DMS153 treated with DMSO at 0.1 percent for 48 hours (cell line): ENCODE results near the gene PTPRE.

Source experiments
- DNase-seq: peaks from one replicate; lab custom pipeline; 2025; ENCODE audit not compliant: unreplicated experiment; lab: John Stamatoyannopoulos, UW

The PTPRE gene

DNA sequence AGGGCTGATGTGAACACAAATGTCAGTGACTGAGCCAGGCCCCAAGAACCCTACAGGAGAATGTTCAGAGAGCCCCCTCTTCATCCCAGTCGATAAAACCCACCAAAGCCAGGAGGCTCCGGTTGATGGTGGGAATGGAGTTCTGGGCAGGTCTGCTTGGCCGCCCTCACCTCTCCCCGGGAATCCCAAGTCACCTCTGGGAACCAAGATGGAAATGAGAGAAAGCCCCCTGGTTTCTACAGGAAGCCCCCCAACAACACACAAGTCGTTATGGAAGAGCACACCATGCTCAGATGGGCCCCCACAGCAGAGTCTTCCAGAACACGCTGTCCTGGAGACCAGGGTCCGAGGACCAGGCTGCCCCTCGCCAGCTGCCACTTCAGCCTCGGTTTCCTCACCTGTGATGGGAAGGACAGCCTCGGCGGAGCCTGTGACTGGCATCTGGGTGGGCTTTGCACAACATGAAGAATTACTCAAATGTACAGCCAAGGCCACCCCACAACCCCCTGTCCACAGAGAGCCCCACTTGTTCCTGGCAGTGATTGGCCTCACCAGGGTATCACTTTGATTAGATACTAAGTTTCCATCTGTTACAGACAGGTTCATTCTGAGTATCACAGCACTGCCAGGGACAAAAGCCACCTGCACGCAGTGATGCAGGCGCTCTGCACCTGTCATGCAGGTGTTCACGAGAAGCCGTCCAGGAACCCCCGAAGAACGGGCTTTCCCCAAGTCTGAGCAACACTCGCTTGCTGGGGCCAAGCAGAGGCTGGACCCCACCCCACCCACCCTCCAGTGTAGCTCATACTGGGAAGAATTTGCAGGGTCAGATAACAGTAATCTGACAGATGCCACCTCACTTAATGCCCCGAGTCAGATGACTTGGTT lies 161.7 kb downstream of the PTPRE start:
- DNase-seq: no peak

DNA sequence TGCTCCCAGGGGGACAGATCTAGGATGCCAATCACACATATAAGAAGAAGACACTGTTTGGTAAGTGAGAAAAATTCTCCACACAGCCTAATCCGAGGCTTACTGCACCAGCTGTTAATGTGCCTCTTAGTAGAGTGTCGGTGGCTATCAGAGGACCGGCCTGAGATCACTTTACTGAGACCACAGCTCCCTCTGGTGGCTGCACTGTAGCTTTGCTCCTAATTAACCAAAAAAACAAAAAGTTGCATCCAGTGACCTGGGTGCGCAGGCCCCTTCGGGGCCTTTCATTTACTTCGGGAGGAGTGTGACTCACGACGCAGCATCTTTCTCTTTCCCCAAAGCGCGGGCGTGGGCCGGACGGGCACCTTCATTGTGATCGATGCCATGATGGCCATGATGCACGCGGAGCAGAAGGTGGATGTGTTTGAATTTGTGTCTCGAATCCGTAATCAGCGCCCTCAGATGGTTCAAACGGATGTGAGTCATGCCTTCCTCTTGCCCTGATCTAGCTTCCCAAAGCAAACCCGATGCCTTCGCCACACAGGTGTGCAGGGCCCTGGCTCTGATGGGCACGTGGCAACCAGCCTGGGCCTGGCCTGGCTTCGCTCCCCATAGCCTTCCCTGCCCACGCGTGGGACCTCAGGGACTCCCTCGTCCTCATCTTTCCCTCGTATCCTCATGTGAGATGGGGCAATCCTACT lies 162.6 kb downstream of the PTPRE start:
- peak; percentile 54 for DNase-seq

DNA sequence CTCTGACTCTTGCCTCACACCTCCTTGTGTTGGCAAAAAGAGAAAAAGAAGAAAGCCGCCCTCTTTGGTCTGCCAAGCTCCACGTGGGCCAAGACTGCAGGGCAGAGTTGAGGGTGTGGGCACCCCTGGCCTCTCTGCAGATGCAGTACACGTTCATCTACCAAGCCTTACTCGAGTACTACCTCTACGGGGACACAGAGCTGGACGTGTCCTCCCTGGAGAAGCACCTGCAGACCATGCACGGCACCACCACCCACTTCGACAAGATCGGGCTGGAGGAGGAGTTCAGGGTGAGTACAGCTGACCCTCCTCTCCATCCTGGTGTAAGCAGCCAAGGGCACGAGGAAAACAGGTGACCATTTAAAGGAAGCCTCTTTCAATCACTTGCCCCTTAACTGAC lies 163.3 kb downstream of the PTPRE start:
- no peak for DNase-seq

- no peak for DNase-seq
Measured at GRCh38 chr10:128070721-128071416, 164.0 kb downstream of the PTPRE start.

DNA sequence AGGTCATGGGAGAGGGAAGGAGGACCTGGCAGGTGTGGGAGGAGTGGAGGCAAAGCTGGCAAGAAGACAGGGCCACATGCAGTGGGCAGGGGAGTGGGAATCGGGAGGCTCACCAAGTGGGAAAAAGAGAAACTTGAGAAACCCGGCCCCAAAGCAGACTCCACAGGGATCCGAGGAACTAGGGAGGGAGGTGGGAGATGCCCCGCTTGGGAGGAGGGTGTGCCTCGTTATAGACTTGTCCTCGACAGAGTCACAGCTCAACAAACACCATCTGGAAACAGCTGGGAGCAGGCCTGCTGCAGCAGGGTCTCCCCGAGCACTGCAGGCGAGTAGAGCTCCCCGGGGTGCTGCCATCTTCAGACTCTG lies 164.5 kb downstream of the PTPRE start:
- no peak for DNase-seq

GRCh38 chr10:128072046-128072445 lies 165.1 kb downstream of the PTPRE start:
- DNase-seq: no peak

DNA sequence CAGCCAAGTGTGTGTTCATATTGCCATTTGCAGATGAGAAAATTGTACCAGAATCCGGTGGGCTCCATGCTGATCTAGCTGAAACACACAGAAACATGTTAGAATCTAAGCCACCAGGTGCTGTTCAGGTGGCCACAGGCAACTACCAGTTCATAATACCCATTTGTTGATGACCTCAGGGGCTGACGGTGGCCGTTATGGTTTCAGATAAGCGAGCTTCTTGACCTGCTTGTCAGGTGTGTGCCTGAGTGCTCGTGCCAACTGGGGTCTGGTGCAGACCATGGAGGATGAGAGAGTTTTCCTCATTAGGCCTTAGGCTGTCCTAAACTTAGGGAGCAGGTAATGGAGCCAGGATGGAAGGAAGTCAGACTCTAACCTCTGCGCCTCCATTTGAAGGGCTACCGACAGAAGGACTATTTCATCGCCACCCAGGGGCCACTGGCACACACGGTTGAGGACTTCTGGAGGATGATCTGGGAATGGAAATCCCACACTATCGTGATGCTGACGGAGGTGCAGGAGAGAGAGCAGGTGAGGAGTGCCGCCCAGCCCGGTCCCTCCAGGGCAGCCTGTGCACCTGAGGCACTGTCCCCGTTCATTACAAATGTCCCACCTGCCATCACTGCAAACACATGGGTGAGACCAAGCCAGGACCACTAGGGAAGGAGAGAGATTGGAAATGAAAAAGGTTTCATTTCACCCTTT lies 166.2 kb downstream of the PTPRE start:
- DNase-seq: no peak

GRCh38 chr10:128073890-128074289 lies 167.0 kb downstream of the PTPRE start:
- no peak for DNase-seq

DNA sequence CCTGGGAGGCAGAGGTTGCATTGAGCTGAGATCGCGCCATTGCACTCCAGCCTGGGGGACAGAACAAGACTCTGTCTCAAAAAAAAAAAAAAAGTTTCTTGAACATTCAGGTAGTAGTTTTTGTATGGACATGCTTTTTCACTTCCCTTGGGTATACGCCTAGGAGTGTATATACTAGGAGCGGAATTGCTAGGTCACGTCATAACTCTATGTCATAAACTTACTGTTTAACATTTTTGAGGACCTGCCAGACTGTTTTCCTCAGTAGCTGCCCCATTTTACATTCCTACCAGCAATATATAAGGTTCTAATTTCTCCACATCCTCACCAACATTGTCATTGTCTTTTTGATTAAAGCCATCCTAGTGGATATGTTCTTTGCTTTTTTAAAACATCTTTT lies 167.7 kb downstream of the PTPRE start:
- no peak for DNase-seq

DNA sequence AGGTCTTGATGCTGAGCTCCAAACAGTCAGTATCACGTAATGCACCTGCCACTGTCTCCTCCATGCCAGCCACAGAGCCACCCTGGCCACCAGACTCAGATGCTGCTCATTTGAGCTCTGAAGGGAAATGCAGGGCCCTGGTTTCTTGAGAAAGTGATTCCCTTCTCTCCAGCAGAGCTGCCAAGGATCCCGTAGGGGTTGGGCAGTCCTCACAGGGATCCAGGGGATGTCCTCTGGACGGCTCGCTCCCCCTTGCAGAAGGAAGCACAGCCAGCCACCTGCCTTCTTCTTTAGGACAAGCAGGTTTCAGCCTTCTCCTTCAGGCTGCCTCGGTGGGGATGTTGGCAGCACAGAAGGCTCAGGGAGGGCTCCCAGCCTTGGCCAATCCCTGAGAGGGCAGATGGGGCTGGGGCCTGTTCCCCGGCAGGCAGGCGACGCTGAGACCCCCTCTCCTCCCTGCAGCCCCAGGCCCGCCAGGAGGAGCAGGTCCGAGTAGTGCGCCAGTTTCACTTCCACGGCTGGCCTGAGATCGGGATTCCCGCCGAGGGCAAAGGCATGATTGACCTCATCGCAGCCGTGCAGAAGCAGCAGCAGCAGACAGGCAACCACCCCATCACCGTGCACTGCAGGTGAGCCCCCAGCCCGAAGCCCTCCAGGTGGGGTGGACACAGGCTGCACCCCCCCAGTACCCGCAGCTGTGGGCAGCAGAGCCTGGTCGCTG lies 170.4 kb downstream of the PTPRE start:
- DNase-seq: no peak

- DNase-seq: peak; percentile 13
Measured at GRCh38 chr10:128078136-128078969, 171.4 kb downstream of the PTPRE start.

GRCh38 chr10:128080231-128080630 lies 173.3 kb downstream of the PTPRE start:
- DNase-seq: no peak

- DNase-seq: no peak
Measured at GRCh38 chr10:128080641-128081040, 173.7 kb downstream of the PTPRE start.

- DNase-seq: no peak
Measured at GRCh38 chr10:128081222-128081621, 174.3 kb downstream of the PTPRE start.

DNA sequence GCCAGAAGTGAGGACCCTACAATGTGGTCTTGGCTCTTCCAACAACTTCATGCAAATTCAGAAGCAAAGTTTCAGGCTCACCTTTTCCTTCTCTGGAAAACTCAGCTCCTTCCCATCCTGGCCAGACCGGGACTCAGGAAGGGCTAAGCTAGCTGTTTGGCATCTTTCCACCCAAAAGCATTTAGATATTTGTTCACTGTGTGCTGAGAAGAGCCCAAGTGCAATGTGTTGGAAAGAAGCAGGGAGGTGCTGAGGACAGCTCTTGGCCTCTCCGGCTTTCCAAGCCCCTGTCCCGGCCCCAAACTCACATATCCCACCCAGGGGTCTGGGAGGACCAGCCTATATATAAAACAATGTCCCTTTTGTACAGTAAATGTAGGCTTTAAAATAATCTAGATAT lies 174.8 kb downstream of the PTPRE start:
- DNase-seq: no peak

- DNase-seq: no peak
Measured at GRCh38 chr10:128083191-128083895, 176.4 kb downstream of the PTPRE start.

DNA sequence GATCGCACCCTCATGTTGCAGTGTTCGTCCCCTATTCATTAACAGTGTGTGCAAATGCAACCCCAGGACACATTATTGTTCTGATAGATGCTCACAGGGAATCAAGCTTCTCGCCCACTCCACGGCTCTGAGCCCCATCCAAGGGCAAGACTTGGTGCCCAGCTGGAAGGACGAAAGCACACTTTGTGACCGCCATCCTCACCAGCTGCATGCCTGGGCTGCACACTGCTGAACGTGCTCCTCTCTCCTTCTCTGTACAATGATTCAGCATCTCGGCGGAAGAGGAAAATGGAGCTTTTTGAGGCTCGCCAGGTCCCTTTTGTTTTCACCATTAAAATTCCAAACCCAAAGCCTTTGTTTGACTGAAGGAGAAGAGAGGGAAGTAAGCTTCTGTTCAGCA lies 177.5 kb downstream of the PTPRE start:
- no peak for DNase-seq

DNA sequence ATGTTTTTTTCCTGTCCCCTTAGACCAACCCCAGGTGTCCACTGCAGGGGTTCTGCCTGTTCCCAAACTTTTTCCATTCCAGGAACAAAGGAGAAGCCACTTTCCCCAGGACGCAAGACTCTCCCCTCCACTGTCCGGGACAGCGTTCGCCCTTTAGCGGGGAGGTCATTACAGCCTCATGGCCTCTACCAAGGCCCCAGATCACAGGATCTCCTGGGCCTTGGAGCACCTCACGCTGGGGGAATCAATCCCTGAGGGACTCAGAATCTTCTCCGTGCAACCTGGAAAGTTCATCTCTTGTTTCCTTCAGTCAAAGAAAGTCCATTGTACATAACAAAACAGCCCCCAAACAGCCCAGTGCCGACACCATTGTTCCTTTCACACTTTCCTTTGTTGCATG lies 178.1 kb downstream of the PTPRE start:
- DNase-seq: no peak
